ENCODE data around the gene USH1C.

Gene USH1C

DNA sequence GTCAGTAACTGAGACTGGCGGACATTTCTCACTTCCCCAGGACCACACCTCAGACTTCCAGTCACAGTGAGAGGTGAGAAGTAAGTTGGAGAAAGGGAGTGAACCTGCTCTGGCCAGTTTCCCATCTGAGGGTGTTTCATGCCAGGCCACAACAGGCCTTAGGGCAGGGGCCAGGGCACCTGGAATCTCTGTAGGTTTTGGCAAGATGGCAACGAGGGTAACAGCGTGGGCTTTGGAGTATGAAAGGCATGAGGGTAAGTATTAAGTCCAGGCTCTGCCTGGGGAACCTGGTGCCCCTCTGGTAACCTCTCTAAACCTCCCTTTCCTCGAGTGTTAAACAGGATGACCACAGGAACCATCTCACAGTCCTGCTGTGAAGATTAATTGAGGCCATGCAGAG lies 39.1 kb downstream of the USH1C start:
- DNase-seq = no peak
- Mint-ChIP-seq H3K27me3 (peaks cover 11 to 20% of the 10 kb centered on the region in 2 donors), H3K4me1 (peaks cover 5 to 8% of the 10 kb centered on the region in 2 donors), H3K27ac (no peak overlapping the region), H3K4me3 (no peak overlapping the region), H3K36me3 (no peaks in the 10 kb centered on the region), H3K9me3 (no peaks in the 10 kb centered on the region)
- ATAC-seq (replicated peaks) = no peak

GRCh38 chr11:17504330-17505107 lies 39.7 kb downstream of the USH1C start:
- no peak overlapping the region for H3K4me3 Mint-ChIP-seq
- no peaks in the 10 kb centered on the region for H3K36me3 Mint-ChIP-seq
- peaks cover 5 to 8% of the 10 kb centered on the region in 2 donors for H3K4me1 Mint-ChIP-seq
- DNase-seq (peak; percentile 73), ATAC-seq (replicated peaks) (peak; percentile 83 to 86)
- no peak overlapping the region for H3K27ac Mint-ChIP-seq
- H3K9me3 Mint-ChIP-seq = no peaks in the 10 kb centered on the region
- H3K27me3 Mint-ChIP-seq = peaks cover 7 to 19% of the 10 kb centered on the region in 2 donors

GRCh38 chr11:17502630-17503029 lies 41.6 kb downstream of the USH1C start:
- Mint-ChIP-seq H3K27ac (no peak overlapping the region), H3K4me3 (no peak overlapping the region), H3K27me3 (peaks cover 0 to 13% of the 10 kb centered on the region in 2 donors), H3K36me3 (no peaks in the 10 kb centered on the region), H3K9me3 (no peaks in the 10 kb centered on the region), H3K4me1 (peaks cover 5 to 8% of the 10 kb centered on the region in 2 donors)
- ATAC-seq (replicated peaks) (no peak), DNase-seq (no peak)

DNA sequence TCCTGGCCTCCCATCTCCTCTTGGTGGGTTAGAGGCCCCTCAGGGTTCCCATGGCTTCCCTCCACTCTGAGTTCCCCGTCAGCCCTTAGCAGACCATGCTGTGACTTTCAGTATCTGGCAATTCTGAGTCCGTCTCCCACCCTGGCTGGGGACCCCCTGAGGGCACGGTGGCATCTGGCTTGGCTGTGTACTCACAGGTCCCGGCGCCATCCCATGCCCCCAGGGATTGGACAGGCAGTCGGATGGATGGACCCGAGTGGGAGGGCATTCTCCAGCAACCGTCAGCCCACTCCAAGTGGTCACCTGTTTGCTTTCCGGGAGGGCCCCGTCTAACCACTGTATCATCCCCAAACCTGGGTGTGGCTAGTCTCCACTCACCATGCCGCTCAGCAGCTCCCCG lies 43.5 kb downstream of the USH1C start:
- DNase-seq = no peak
- H3K27me3 Mint-ChIP-seq = peaks cover 0 to 9% of the 10 kb centered on the region in 2 donors
- no peak for ATAC-seq (replicated peaks)
- peaks cover 2 to 8% of the 10 kb centered on the region in 2 donors for H3K4me1 Mint-ChIP-seq
- no peak overlapping the region for H3K27ac Mint-ChIP-seq
- no peak overlapping the region for H3K4me3 Mint-ChIP-seq
- H3K9me3 Mint-ChIP-seq = no peaks in the 10 kb centered on the region
- no peaks in the 10 kb centered on the region for H3K36me3 Mint-ChIP-seq

DNA sequence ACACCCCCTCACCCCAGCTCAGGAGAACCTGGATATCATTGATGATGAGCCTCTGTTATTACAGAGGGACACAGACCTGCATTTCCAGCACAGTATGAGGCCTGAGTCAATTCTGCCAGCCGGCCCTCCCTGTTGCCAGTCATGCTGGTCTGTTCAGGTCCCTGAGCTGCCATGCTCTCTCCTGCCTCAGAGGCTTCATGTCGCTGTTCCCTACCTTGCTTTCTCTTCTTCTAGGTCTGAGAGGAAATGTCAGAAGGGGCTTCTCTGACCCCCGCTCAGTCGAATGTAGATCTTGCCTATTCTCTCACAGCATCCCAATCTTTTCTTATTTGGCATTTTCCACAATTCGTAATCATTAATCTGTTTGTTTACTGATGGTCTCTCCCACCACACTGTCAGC lies 45.7 kb downstream of the USH1C start:
- Mint-ChIP-seq H3K4me1 (no peaks in the 10 kb centered on the region), H3K36me3 (no peaks in the 10 kb centered on the region), H3K9me3 (no peaks in the 10 kb centered on the region), H3K27ac (no peak overlapping the region), H3K27me3 (peaks cover 9% of the 10 kb centered on the region in 2 donors), H3K4me3 (no peak overlapping the region)
- ATAC-seq (replicated peaks) = peak in 1 of 2 donors; percentile 33
- DNase-seq = no peak

GRCh38 chr11:17498058-17498457 lies 46.2 kb downstream of the USH1C start:
- H3K9me3 Mint-ChIP-seq = no peaks in the 10 kb centered on the region
- H3K27me3 Mint-ChIP-seq = peaks cover 9 to 11% of the 10 kb centered on the region in 2 donors
- DNase-seq = no peak
- no peak overlapping the region for H3K27ac Mint-ChIP-seq
- no peak overlapping the region for H3K4me3 Mint-ChIP-seq
- peak in 1 of 2 donors; percentile 30 for ATAC-seq (replicated peaks)
- H3K4me1 Mint-ChIP-seq = no peaks in the 10 kb centered on the region
- no peaks in the 10 kb centered on the region for H3K36me3 Mint-ChIP-seq

DNA sequence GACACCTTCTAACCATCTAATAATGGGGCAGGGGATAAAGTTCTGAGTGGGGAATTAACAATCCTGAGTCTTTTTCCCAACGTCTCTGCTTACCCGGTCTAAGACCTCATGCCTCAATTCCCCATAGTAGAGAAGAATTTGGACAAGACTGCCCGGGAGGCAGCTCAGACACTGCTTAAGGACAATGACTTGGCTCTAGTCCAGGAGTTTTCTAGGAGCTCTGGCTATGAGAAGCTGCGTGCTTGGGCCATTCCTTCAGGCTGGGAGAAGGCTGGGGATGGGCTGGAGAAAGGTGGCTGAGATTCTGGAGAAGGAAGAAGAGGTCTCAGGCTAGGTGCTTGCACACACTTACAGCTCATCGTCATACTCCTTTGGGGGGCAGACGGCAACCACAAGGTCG lies 47.8 kb downstream of the USH1C start:
- Mint-ChIP-seq H3K4me1 (no peaks in the 10 kb centered on the region), H3K9me3 (no peaks in the 10 kb centered on the region), H3K27ac (no peak overlapping the region), H3K36me3 (no peaks in the 10 kb centered on the region), H3K4me3 (no peak overlapping the region), H3K27me3 (peaks cover 7 to 11% of the 10 kb centered on the region in 2 donors)
- DNase-seq (no peak), ATAC-seq (replicated peaks) (no peak)

GRCh38 chr11:17494019-17494418 lies 50.2 kb downstream of the USH1C start:
- no peak for DNase-seq
- Mint-ChIP-seq H3K9me3 (no peaks in the 10 kb centered on the region), H3K4me1 (no peaks in the 10 kb centered on the region), H3K36me3 (no peaks in the 10 kb centered on the region), H3K27me3 (peaks cover 5 to 26% of the 10 kb centered on the region in 2 donors), H3K27ac (no peak overlapping the region), H3K4me3 (no peak overlapping the region)
- no peak for ATAC-seq (replicated peaks)

DNA sequence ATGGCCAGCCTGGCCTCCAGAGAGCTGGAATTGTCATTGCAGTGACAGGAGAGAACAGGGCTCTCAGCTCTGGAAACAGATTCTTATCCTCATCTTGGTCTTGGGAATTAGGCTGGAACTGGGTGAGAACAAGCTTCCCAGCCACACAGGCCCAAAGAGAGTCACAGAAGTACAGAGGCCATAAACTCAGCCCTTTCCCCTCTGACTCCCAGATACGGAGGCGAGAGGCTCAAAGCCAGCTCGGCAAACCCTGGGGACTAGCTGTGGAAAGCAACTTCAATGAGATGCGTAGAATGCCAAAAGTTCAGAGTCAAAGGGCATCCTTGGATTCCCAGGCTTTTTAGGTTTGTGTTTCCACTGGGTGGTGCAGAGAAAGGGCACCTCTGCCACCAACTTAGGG lies 53.3 kb downstream of the USH1C start:
- ATAC-seq (replicated peaks) = no peak
- H3K27ac Mint-ChIP-seq = no peak overlapping the region
- DNase-seq = no peak
- no peaks in the 10 kb centered on the region for H3K36me3 Mint-ChIP-seq
- H3K27me3 Mint-ChIP-seq = peaks cover 17 to 38% of the 10 kb centered on the region in 2 donors
- H3K4me3 Mint-ChIP-seq = no peak overlapping the region
- no peaks in the 10 kb centered on the region for H3K4me1 Mint-ChIP-seq
- no peaks in the 10 kb centered on the region for H3K9me3 Mint-ChIP-seq

DNA sequence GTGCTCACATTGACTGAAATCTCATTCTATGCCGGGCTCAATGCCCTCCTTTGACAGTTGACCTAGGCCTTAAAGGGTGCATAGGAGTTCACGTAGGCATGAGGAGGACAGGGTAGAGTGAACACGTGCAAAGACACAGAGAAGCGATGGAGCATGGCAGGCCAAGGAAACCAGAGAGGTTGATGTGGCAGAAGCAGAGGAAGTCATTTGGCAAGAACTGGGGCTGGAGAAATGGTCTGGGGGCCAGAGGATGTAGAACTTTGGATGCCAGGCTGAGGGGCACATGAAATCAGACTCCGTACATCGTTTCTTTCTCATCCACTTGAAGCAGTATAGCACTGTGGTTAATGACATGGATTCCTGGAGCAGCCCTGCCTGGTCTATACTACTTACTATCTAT lies 54.0 kb downstream of the USH1C start:
- no peak for ATAC-seq (replicated peaks)
- Mint-ChIP-seq H3K36me3 (no peaks in the 10 kb centered on the region), H3K27me3 (peaks cover 17 to 38% of the 10 kb centered on the region in 2 donors), H3K4me3 (no peak overlapping the region), H3K27ac (no peak overlapping the region), H3K9me3 (no peaks in the 10 kb centered on the region), H3K4me1 (no peaks in the 10 kb centered on the region)
- DNase-seq = no peak

DNA sequence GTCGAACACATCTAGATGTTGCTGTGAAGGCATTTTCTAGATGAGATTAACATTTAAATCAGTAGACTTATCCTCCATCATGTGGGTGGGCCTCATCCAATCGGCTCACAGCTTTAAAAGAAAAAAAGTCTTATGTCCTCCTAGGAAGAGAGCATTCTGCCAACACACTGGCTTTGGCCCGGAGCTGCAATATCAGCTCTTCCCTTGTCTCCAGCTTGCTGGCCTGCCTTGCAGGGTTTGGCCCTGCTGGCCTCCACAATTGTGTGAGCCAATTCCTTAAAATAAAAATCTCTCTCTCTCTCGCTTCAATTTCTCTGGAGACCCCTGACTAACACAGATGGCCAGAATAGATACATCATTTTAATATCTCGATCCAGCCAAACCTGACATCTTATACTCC lies 54.5 kb downstream of the USH1C start:
- H3K27ac Mint-ChIP-seq = no peak overlapping the region
- H3K4me1 Mint-ChIP-seq = no peaks in the 10 kb centered on the region
- H3K9me3 Mint-ChIP-seq = no peaks in the 10 kb centered on the region
- DNase-seq = no peak
- peaks cover 17 to 38% of the 10 kb centered on the region in 2 donors for H3K27me3 Mint-ChIP-seq
- H3K36me3 Mint-ChIP-seq = no peaks in the 10 kb centered on the region
- no peak for ATAC-seq (replicated peaks)
- H3K4me3 Mint-ChIP-seq = no peak overlapping the region

DNA sequence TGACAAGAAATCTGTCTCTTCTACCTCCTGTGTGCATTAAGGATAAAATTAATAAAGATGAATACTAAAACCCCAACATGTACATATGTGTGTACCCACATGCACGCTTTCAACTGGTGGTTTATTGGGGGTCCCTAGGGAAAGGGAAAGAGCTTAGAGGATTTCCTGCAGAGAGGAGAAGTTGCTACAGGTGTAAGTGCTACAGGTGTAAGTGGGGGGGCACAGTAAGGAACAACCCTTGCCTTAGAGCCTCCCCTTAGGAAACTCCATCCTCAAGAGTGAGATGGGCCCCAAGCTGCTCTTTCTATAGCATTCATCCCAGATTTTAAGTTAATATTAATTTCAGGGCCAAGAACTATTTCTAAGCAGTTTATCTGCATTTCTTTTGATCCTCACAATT lies 55.7 kb downstream of the USH1C start:
- Mint-ChIP-seq H3K27me3 (peaks cover 17 to 29% of the 10 kb centered on the region in 2 donors), H3K4me3 (no peak overlapping the region), H3K9me3 (peaks cover 0 to under 1% of the 10 kb centered on the region in 2 donors), H3K27ac (no peak overlapping the region), H3K36me3 (no peaks in the 10 kb centered on the region), H3K4me1 (no peaks in the 10 kb centered on the region)
- no peak for ATAC-seq (replicated peaks)
- DNase-seq = no peak

GRCh38 chr11:17486646-17487045 lies 57.6 kb downstream of the USH1C start:
- ATAC-seq (replicated peaks) = no peak
- Mint-ChIP-seq H3K36me3 (no peaks in the 10 kb centered on the region), H3K27ac (no peak overlapping the region), H3K4me1 (no peaks in the 10 kb centered on the region), H3K9me3 (peaks cover 0 to 3% of the 10 kb centered on the region in 2 donors), H3K27me3 (peaks cover 16 to 27% of the 10 kb centered on the region in 2 donors), H3K4me3 (no peak overlapping the region)
- no peak for DNase-seq

DNA sequence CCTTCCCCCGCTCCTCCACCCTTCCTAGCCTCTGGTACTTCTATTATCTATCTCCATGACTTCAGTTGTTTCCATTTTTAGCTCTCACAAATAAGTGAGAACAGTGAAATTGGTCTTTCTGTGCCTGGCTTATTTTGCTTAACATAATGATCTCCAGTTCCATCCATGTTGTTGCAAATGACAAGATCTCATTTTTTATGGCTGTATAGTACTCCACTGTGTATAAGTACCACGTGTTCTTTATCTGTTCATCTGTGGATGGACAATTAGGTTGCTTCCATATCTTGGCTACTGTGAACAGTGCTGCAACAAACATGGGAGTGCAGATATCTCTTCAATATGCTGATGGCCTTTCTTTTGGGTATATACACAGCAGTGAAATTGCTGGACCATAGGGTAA lies 60.7 kb downstream of the USH1C start:
- Mint-ChIP-seq H3K36me3 (no peaks in the 10 kb centered on the region), H3K4me3 (no peak overlapping the region), H3K4me1 (no peaks in the 10 kb centered on the region), H3K9me3 (peaks cover 0 to 3% of the 10 kb centered on the region in 2 donors), H3K27ac (no peak overlapping the region), H3K27me3 (peaks cover 25 to 28% of the 10 kb centered on the region in 2 donors)
- DNase-seq = no peak
- ATAC-seq (replicated peaks) = no peak

DNA sequence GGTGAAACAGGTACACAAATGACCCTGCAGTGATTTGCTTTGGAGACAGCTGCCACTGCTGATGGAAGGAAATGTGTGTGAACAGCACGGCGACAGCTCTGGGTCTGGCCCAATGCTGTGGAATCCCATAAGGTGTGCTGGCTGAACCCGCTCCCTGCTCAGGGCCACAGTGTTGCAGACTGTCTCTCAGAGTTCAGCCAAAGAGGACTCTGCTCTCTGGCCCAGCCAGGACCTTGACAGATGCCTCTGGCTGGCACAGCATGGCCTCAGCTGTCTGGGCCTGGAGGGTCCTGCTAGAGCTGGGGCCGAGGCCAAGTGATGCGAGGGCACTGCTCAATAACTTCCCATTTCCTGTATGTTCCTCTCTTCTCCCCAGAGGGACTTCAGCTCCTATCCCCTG lies 62.3 kb downstream of the USH1C start:
- Mint-ChIP-seq H3K27me3 (peaks cover 33 to 37% of the 10 kb centered on the region in 2 donors), H3K4me3 (no peak overlapping the region), H3K27ac (no peak overlapping the region), H3K4me1 (no peaks in the 10 kb centered on the region), H3K36me3 (no peaks in the 10 kb centered on the region), H3K9me3 (peaks cover 0 to 3% of the 10 kb centered on the region in 2 donors)
- DNase-seq (no peak), ATAC-seq (replicated peaks) (no peak)

All from stimulated activated naive B cell treated with anti-CD40 and anti-IgM and Interleukin-4, amounts not matched to agents 10 μg/mL and 1 μg/mL and 100 μg/mL, for 72 hours (primary cell).